Keratinocyte (primary cell): ENCODE measurements around the gene PDIA3. TPM values are rescaled to one million over a fixed set of nuclear protein-coding genes. Genes with fewer than 3 reads are reported as not detected.

Source experiments
- DNase-seq: peaks from one replicate; pipeline ENCODE4 v3.0.0-alpha.2; 2011; ENCODE audit warnings: low read depth, missing footprints, low spot score
- FAIRE-seq: peaks from 2 replicates; lab custom pipeline; 2011; peaks lifted over from hg19 to GRCh38; lab: Jason Lieb, UNC
- H2AFZ ChIP-seq: 2 replicates; pipeline ENCODE4 v1.6.0; 2012; ENCODE audit warnings: low read length, control low read depth, inconsistent platforms; ENCODE audit not compliant: control insufficient read depth
- H3K27ac ChIP-seq: 2 replicates; pipeline ENCODE4 v1.5.1; 2011; ENCODE audit warnings: low read length; ENCODE audit not compliant: control insufficient read depth, insufficient read depth
- H3K27me3 ChIP-seq: 3 replicates; pipeline ENCODE4 v1.6.0; 2011; ENCODE audit warnings: low read length; ENCODE audit not compliant: control insufficient read depth, insufficient read depth; ENCODE audit errors: extremely low read depth
- H3K36me3 ChIP-seq, 2 experiments: 2 replicates in 1 of 2; 3 replicates in 1 of 2; pipeline ENCODE4 v1.5.1; 2011; ENCODE audit warnings: low read length in 2 of 2, mild to moderate bottlenecking in 1 of 2; ENCODE audit not compliant: control insufficient read depth in 2 of 2, insufficient read depth in 2 of 2; ENCODE audit errors: extremely low read depth in 1 of 2
- H3K4me1 ChIP-seq: 3 replicates; pipeline ENCODE4 v1.5.1; 2011; ENCODE audit warnings: low read length; ENCODE audit not compliant: control insufficient read depth, insufficient read depth; ENCODE audit errors: extremely low read depth
- H3K4me2 ChIP-seq: 3 replicates; pipeline ENCODE4 v1.6.0; 2011; ENCODE audit warnings: low read depth, low read length; ENCODE audit not compliant: control insufficient read depth, insufficient read depth; ENCODE audit errors: extremely low read depth
- H3K4me3 ChIP-seq, 3 experiments: fragments of 200-600 bp in 1 of 3; sonication (generic) in 1 of 3; 2 replicates in 2 of 3; 3 replicates in 1 of 3; pipeline ENCODE4 v1.5.1; 2011 to 2016; ENCODE audit warnings: low read length in 3 of 3, mild to moderate bottlenecking in 3 of 3, control low read depth in 2 of 3, inconsistent platforms in 1 of 3, low read depth in 1 of 3, mixed read lengths in 1 of 3, mixed run types in 1 of 3, moderate library complexity in 1 of 3; ENCODE audit not compliant: control insufficient read depth in 2 of 3, insufficient read depth in 2 of 3; ENCODE audit errors: extremely low read depth in 1 of 3
- H3K79me2 ChIP-seq: 2 replicates; pipeline ENCODE4 v1.6.0; 2012; ENCODE audit warnings: low read length; ENCODE audit not compliant: control insufficient read depth, insufficient read depth
- H3K9ac ChIP-seq: 3 replicates; pipeline ENCODE4 v1.6.0; 2011; ENCODE audit warnings: low read length; ENCODE audit not compliant: control insufficient read depth, insufficient read depth; ENCODE audit errors: extremely low read depth
- H3K9me1 ChIP-seq: 3 replicates; pipeline ENCODE4 v1.6.0; 2011; ENCODE audit warnings: low read length; ENCODE audit not compliant: control insufficient read depth, insufficient read depth; ENCODE audit errors: extremely low read depth
- H3K9me3 ChIP-seq: 2 replicates; pipeline ENCODE4 v1.5.1; 2012; ENCODE audit warnings: low read depth, low read length; ENCODE audit not compliant: control insufficient read depth
- H4K20me1 ChIP-seq: 3 replicates; pipeline ENCODE4 v1.6.0; 2011; ENCODE audit warnings: low read length; ENCODE audit not compliant: control insufficient read depth, insufficient read depth; ENCODE audit errors: extremely low read depth
- CTCF ChIP-seq, 3 experiments: IDR thresholded peaks in 1 of 3; conservative IDR thresholded peaks in 1 of 3; optimal IDR thresholded peaks in 1 of 3; 2 replicates in 2 of 3; 3 replicates in 1 of 3; pipeline versions ENCODE3 to v1.5.1; 2011; ENCODE audit warnings: low read length in 3 of 3, mild to moderate bottlenecking in 3 of 3, moderate library complexity in 2 of 3, control low read depth in 1 of 3, inconsistent platforms in 1 of 3; ENCODE audit not compliant: insufficient read depth in 2 of 3; ENCODE audit errors: extremely low read depth in 1 of 3
- EZH2 ChIP-seq: IDR thresholded peaks from one replicate; pipeline ENCODE4 v1.6.1; 2012; ENCODE audit warnings: inconsistent platforms, mild to moderate bottlenecking, low read length, moderate library complexity
- dilution Hi-C: fragments of 300-500 bp; cut with MboI; formaldehyde crosslinking; loops from one replicate; pipeline ENCODE4 v1.7.0; 2020; ENCODE audit warnings: low sequenced_read_pairs; ENCODE audit not compliant: extremely low pct_ligation_motif_present
- polyA plus RNA-seq, 5 experiments: library from polyadenylated mRNA; depleted of rRNA in 3 of 5; stranded (reverse) in 3 of 5; stranded (forward) in 1 of 5; unstranded in 1 of 5; fragments of >200 nt; gene quantifications; 1 replicate in 1 of 5; 2 replicates in 3 of 5; 3 replicates in 1 of 5; pipeline versions ENCODE4 v1.2.1 to v1.2.3, GENCODE V29; 2011 to 2012; ENCODE audit warnings: missing spikeins in 2 of 5, low read depth in 1 of 5, low replicate concordance in 1 of 5

Gene PDIA3
- polyA plus RNA-seq, 1 donor (not counting 4 experiments of a cell fraction or from before 2014, with no cell fraction given), result 338 TPM

DNA sequence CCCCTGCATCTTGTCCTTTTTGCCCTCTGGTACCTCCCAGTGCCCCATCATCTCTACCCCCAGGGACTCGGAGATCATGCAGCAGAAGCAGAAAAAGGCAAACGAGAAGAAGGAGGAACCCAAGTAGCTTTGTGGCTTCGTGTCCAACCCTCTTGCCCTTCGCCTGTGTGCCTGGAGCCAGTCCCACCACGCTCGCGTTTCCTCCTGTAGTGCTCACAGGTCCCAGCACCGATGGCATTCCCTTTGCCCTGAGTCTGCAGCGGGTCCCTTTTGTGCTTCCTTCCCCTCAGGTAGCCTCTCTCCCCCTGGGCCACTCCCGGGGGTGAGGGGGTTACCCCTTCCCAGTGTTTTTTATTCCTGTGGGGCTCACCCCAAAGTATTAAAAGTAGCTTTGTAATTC, 47.4 kb downstream of the PDIA3 start:
- Histone ChIP-seq H3K79me2 (peaks cover 33% of the 10 kb centered on the region), H3K27ac (no peak overlapping the region), H3K4me3 (peak overlapping the region in 1 of 3 experiments; percentile 94), H3K9ac (peak overlapping the region; percentile 100), H3K4me1 (peaks cover 17% of the 10 kb centered on the region), H3K36me3 (peaks cover 19 to 37% of the 10 kb centered on the region in 2 experiments), H4K20me1 (no peaks in the 10 kb centered on the region), H3K4me2 (peak overlapping the region; percentile 95), H2AFZ (no peak overlapping the region), H3K9me1 (no peaks in the 10 kb centered on the region), H3K27me3 (no peaks in the 10 kb centered on the region), H3K9me3 (no peaks in the 10 kb centered on the region)
- no peak for FAIRE-seq
- dilution Hi-C loops, result no loop called here
- TF ChIP-seq CTCF (optimal IDR thresholded peaks at IDR 0.05 in 1 of 3, IDR thresholded peaks at IDR 0.05 in 1 of 3, conservative IDR thresholded peaks at IDR 0.05 in 1 of 3; ENCODE audit: extremely low read depth in 1 of 3, insufficient read depth in 2 of 3, low read length in 3 of 3) (no peak), EZH2 (no peak)
- DNase-seq, result no peak

DNA sequence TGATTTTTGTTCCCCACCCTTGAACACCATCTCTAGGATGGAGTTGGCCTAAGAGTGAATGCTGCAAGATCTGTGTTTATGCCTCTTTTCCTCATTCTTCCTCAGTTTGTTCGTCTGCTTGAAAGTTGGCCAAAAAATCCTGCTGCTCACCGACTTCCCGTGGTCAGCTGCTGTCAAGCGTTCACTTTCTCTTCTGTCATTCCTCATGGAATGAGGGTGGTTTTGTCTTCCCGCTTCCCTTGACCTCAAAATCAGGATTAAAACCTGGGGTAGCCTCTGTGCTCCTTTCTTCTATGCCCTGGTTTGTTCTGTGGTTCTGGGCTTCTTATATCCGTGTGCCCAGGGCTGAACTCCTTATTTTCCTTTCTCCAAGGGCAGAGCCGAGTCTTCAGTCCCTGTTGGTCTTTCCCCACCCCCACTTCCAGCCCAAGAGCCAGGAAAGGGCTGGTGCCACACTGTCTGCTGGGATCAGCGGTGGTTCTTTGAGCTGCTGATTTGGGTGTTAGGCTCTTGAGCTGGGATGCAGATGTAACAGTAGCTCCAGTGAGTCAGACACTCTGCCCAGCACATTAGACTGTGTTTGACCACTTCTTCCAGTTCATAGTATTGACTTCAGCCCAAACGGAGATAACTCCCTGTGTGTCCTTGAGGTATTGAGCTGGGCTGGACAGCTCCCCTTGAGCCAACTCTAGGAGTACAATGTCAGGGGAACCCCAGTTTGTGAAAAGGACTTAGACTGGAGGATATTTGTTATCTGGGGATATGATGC, 48.2 kb downstream of the PDIA3 start:
- no peaks in the 10 kb centered on the region for H3K9me1 ChIP-seq
- H3K27ac ChIP-seq, result no peak overlapping the region
- no peaks in the 10 kb centered on the region for H3K9me3 ChIP-seq
- no peak overlapping the region for H3K4me3 ChIP-seq
- no peak overlapping the region for H3K9ac ChIP-seq
- H3K4me1 ChIP-seq, result peaks cover 17% of the 10 kb centered on the region
- no peaks in the 10 kb centered on the region for H4K20me1 ChIP-seq
- no peak overlapping the region for H2AFZ ChIP-seq
- H3K79me2 ChIP-seq, result peaks cover 33% of the 10 kb centered on the region
- dilution Hi-C loops, result no loop called here
- no peaks in the 10 kb centered on the region for H3K27me3 ChIP-seq
- FAIRE-seq (no peak), DNase-seq (no peak)
- H3K36me3 ChIP-seq, result peaks cover 24 to 37% of the 10 kb centered on the region in 2 experiments
- H3K4me2 ChIP-seq, result no peak overlapping the region
- no peak for TF ChIP-seq CTCF (optimal IDR thresholded peaks at IDR 0.05 in 1 of 3, IDR thresholded peaks at IDR 0.05 in 1 of 3, conservative IDR thresholded peaks at IDR 0.05 in 1 of 3; ENCODE audit: extremely low read depth in 1 of 3, insufficient read depth in 2 of 3, low read length in 3 of 3)
- no peak for TF ChIP-seq EZH2
